AG04450 (cell line): Measurements from ENCODE around the gene MEF2C. TPM values are rescaled to one million over a fixed set of nuclear protein-coding genes. Genes with fewer than 3 reads are reported as not detected.

Source experiments
- CTCF ChIA-PET: fragments of 300-600, 350-600 bp; formaldehyde crosslinking; extraction: SDS; loops from one replicate; lab custom pipeline; 2022; ENCODE audit warnings: antibody characterized with exemption, inconsistent platforms; lab: Charles Lee
- POLR2A ChIA-PET: fragments of 350-600 bp; formaldehyde crosslinking; extraction: SDS; loops from one replicate; lab custom pipeline; 2021; ENCODE audit warnings: antibody characterized with exemption, inconsistent platforms; lab: Yijun Ruan, JAX
- DNase-seq: peaks from one replicate; pipeline ENCODE4 v3.0.0-alpha.2; 2011; ENCODE audit warnings: low read depth, low spot score
- H3K27ac ChIP-seq: one replicate; pipeline ENCODE4 v1.5.1; 2012; ENCODE audit warnings: low read depth, low read length, control low read depth
- H3K27me3 ChIP-seq: one replicate; pipeline ENCODE4 v1.6.0; 2012; ENCODE audit warnings: low read length; ENCODE audit not compliant: control insufficient read depth, insufficient read depth
- H3K4me3 ChIP-seq: 2 replicates; pipeline ENCODE4 v1.5.1; 2011; ENCODE audit warnings: mild to moderate bottlenecking, low read depth, low read length, control low read depth
- H3K9me3 ChIP-seq: 2 replicates; pipeline ENCODE4 v1.5.1; 2012; ENCODE audit warnings: low read length; ENCODE audit not compliant: control insufficient read depth, insufficient read depth
- polyA plus RNA-seq: library from polyadenylated mRNA; depleted of rRNA; stranded (reverse); fragments of >200 nt; gene quantifications from 2 replicates; pipeline ENCODE4 v1.2.3, GENCODE V29; 2011
- TF ChIP-seq, protein P1 (sequence below): IDR thresholded peaks from 2 replicates; pipeline ENCODE4 v1.5.1; 2011; ENCODE audit warnings: low read depth, low read length, control low read depth, inconsistent platforms

Gene MEF2C
- polyA plus RNA-seq, 1 experiment, result 3.9 TPM

DNA sequence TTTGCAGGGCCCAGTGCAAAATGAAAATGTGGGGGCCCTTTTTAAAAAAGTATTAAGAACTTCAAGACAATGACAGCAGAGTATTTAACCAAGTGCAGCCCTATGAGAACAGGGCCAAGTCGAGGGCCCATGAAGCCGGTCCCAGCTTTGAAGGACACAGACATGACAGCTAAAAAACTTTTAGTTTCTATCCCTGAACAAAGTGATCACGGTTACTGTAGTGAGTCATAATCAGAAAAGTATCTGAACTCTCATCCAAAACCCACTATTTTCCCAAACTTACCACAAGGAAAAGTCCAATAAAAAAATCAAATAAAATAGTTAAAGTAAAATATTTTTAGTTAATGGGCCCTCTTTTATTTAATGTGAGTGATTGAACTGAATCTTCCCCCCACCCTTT is 126.0 kb downstream of the MEF2C start:
- TF ChIP-seq, protein P1, sequence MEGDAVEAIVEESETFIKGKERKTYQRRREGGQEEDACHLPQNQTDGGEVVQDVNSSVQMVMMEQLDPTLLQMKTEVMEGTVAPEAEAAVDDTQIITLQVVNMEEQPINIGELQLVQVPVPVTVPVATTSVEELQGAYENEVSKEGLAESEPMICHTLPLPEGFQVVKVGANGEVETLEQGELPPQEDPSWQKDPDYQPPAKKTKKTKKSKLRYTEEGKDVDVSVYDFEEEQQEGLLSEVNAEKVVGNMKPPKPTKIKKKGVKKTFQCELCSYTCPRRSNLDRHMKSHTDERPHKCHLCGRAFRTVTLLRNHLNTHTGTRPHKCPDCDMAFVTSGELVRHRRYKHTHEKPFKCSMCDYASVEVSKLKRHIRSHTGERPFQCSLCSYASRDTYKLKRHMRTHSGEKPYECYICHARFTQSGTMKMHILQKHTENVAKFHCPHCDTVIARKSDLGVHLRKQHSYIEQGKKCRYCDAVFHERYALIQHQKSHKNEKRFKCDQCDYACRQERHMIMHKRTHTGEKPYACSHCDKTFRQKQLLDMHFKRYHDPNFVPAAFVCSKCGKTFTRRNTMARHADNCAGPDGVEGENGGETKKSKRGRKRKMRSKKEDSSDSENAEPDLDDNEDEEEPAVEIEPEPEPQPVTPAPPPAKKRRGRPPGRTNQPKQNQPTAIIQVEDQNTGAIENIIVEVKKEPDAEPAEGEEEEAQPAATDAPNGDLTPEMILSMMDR, result no peak
- Histone ChIP-seq H3K9me3 (no peaks in the 10 kb centered on the region), H3K27me3 (no peaks in the 10 kb centered on the region), H3K27ac (no peak overlapping the region), H3K4me3 (no peak overlapping the region)
- ChIA-PET CTCF (no interaction called here), POLR2A (no interaction called here)
- DNase-seq, result no peak

DNA sequence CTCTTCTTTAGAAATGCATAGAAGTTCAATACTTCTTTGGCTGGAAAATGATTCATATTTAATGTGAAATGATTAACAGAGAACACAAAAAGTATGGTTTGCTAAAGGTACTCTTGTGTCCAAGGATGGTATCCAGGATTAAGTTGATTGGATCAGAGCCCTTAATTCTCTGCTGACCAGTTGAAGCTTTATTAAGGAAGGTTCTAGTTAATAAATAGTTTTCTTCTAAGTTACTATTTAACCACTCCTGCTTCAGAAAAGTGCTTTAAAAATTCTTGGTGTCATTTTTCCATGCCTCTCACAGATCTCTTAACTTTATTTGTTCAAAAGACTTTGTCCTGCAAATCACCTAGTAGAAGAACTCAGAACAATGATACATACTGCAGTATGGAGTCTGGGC is 134.3 kb downstream of the MEF2C start:
- DNase-seq, result no peak
- no peak overlapping the region for H3K27ac ChIP-seq
- TF ChIP-seq, protein P1, result no peak
- H3K27me3 ChIP-seq, result no peaks in the 10 kb centered on the region
- CTCF ChIA-PET, result interaction anchor here (1.5 to 6.1 kb wide), 2 partner anchors 20 to 58 kb away, joined by 4 to 44 read pairs; no protein-coding TSS in a partner anchor
- no peaks in the 10 kb centered on the region for H3K9me3 ChIP-seq
- POLR2A ChIA-PET, result no interaction called here
- no peak overlapping the region for H3K4me3 ChIP-seq

DNA sequence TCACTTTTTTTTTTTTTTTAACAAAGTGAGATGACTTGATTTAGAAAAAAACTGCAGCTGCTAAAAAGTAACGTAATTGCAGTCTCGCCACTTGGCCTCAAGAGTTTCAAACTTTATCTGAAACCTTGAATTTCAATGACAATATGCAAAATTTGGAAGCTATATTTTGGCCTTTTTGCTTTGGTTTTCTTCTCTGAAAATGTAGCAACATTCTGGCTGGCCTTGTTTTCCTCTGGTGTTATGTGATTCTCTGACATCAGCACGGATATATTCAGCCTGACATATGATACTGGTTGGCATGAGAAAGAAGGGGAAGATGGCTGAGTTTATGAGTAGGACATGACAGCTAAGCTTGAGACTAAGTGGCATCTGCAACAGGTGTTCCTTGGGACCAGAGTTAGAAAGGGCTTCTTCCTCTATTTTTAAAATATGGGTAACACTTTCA is 136.5 kb downstream of the MEF2C start:
- CTCF ChIA-PET, result interaction anchor here (1.0 to 6.1 kb wide), 2 partner anchors 18 to 1519 kb away, joined by 3 to 44 read pairs; no protein-coding TSS in a partner anchor

DNA sequence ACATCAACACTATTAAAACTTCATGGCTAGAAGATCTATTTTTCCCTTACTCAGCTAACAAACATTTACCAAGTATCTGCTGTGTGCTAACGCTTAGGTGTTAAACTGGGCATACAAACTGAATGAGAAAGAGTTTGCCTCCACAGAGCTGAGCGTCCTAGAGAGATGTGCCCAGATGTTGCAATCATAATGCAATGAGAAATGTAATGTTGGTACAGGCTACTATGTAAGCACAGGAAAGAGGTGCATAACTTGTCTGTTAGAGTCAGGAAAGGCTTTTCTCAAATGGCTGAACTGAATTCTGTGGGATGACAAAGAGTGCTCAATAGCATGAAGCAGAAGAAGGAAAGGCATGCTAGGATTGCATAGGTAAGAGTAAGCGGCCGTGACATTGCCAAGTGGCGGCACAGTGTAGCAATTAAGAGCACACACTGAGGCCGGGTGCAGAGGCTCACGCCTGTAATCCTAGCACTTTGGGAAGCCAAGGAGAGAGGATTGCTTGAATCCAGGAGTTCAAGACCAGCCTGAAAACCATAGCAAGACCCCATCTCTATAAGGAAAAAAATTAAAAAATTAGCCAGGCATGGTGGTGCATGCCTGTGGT is 137.8 kb downstream of the MEF2C start:
- H3K27me3 ChIP-seq, result no peaks in the 10 kb centered on the region
- TF ChIP-seq, protein P1, result no peak
- ChIA-PET CTCF (interaction anchor here (1.0 to 6.1 kb wide), 2 partner anchors 16 to 1520 kb away, joined by 3 to 44 read pairs; no protein-coding TSS in a partner anchor), POLR2A (no interaction called here)
- no peak for DNase-seq
- H3K9me3 ChIP-seq, result no peaks in the 10 kb centered on the region
- no peak overlapping the region for H3K4me3 ChIP-seq
- no peak overlapping the region for H3K27ac ChIP-seq

More for the DNA sequence above, 136.5 kb downstream of the MEF2C start:
- Histone ChIP-seq H3K4me3 (no peak overlapping the region), H3K27ac (no peak overlapping the region), H3K27me3 (no peaks in the 10 kb centered on the region), H3K9me3 (no peaks in the 10 kb centered on the region)
- POLR2A ChIA-PET, result interaction anchor here (0.7 kb wide), 1 partner anchor 17 kb away, joined by 4 read pairs; no protein-coding TSS in a partner anchor
- DNase-seq, result no peak
- TF ChIP-seq, protein P1, result no peak

DNA sequence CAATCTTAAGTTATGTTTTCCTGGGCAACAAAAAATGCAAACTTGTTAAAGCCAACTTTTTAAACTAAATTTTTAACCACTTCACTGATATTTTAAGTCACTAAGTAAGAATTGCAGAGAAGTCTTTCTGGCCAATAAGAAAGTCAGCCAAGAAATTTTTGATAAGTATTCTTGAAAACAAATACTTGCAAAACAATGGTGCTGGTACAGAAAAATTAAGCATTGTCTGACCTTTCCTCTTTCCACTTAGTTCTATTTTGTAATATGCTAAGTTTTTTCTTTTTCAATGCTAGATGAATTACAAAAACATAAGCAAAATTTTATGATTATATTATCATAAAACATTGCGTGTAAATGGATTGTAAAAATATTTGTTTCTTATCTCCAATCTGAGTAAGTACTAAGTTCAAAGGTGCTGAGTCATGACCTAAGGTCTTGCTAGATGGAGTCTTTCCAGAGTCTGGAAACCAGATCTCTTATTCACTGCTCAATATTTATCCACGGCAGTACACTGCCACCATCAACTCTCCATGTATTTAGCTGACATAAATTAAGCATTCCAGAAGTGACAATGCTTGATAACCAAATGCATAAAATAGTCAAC is 139.7 kb downstream of the MEF2C start:
- ChIA-PET CTCF (interaction anchor here (6.1 kb wide), 1 partner anchor 14 kb away, joined by 44 read pairs; no protein-coding TSS in a partner anchor), POLR2A (no interaction called here)

More for the DNA sequence above, 139.7 kb downstream of the MEF2C start:
- TF ChIP-seq, protein P1, result no peak
- DNase-seq, result no peak
- no peak overlapping the region for H3K4me3 ChIP-seq
- H3K27me3 ChIP-seq, result no peaks in the 10 kb centered on the region
- no peak overlapping the region for H3K27ac ChIP-seq
- no peaks in the 10 kb centered on the region for H3K9me3 ChIP-seq
